SK-N-SH (cell line): ENCODE data around the gene TECPR1. TPM values are rescaled to one million over a fixed set of nuclear protein-coding genes. Genes with fewer than 3 reads are reported as not detected.

Experiments used
- CTCF ChIA-PET: fragments of 300-600, 350-600 bp; formaldehyde crosslinking; extraction: SDS; loops from one replicate; lab custom pipeline; 2021; lab: Yijun Ruan, JAX
- POLR2A ChIA-PET: fragments of 350-600 bp; sonication (Branson Sonifier 250); formaldehyde crosslinking; extraction: SDS; loops from one replicate; lab custom pipeline; 2020; ENCODE audit warnings: antibody characterized with exemption, inconsistent platforms; lab: Yijun Ruan, JAX
- DNase-seq: peaks from one replicate; pipeline ENCODE4 v3.0.0; 2012
- H2AFZ ChIP-seq: fragments of 200-600 bp; sonication (generic); 2 replicates; pipeline ENCODE4 v1.8.1; 2016; ENCODE audit warnings: antibody characterized with exemption, mild to moderate bottlenecking, low read depth
- H3F3A ChIP-seq: fragments of 200-600 bp; sonication (generic); replicated peaks from 2 replicates; pipeline ENCODE3; 2016; ENCODE audit warnings: antibody characterized with exemption, mild to moderate bottlenecking; ENCODE audit not compliant: insufficient read depth
- H3K27ac ChIP-seq, 2 experiments: fragments of 200-500 bp in 1 of 2; fragments of 200-600 bp in 1 of 2; sonication (Bioruptor generic) in 1 of 2; sonication (generic), shearing (Covaris generic) in 1 of 2; 2 replicates each; pipeline versions ENCODE4 v1.5.1 to v1.6.1; 2014 to 2016; ENCODE audit warnings: low read depth in 2 of 2, inconsistent platforms in 1 of 2, low read length in 1 of 2, mild to moderate bottlenecking in 1 of 2, mixed read lengths in 1 of 2
- H3K27me3 ChIP-seq: fragments of 200-600 bp; sonication (generic), shearing (Covaris generic); 2 replicates; pipeline ENCODE4 v1.6.1; 2016; ENCODE audit warnings: mixed run types; ENCODE audit not compliant: insufficient read depth
- H3K36me3 ChIP-seq, 2 experiments: fragments of 200-500 bp in 1 of 2; fragments of 200-600 bp in 1 of 2; sonication (Bioruptor generic) in 1 of 2; sonication (generic) in 1 of 2; replicated peaks in 1 of 2; 2 replicates each; pipeline versions ENCODE3 to v1.5.1; 2014 to 2016; ENCODE audit warnings: low read length in 1 of 2, mild to moderate bottlenecking in 1 of 2; ENCODE audit not compliant: insufficient read depth in 2 of 2, control insufficient read depth in 1 of 2
- H3K4me1 ChIP-seq, 2 experiments: fragments of 200-500 bp in 1 of 2; fragments of 200-600 bp in 1 of 2; sonication (Bioruptor generic) in 1 of 2; sonication (generic), shearing (Covaris generic) in 1 of 2; 2 replicates each; pipeline versions ENCODE4 v1.5.1 to v1.6.1; 2014 to 2016; ENCODE audit warnings: low read depth in 1 of 2, low read length in 1 of 2, mixed run types in 1 of 2; ENCODE audit not compliant: insufficient read depth in 2 of 2, control insufficient read depth in 1 of 2
- H3K4me2 ChIP-seq: fragments of 200-600 bp; sonication (generic), shearing (Covaris generic); 2 replicates; pipeline ENCODE4 v1.6.1; 2017; ENCODE audit warnings: mixed run types
- H3K4me3 ChIP-seq, 2 experiments: fragments of 200-500 bp in 1 of 2; fragments of 200-600 bp in 1 of 2; sonication (Bioruptor generic) in 1 of 2; sonication (generic), shearing (Covaris generic) in 1 of 2; 2 replicates each; pipeline versions ENCODE4 v1.5.1 to v1.8.1; 2014 to 2016; ENCODE audit warnings: low read depth in 2 of 2, inconsistent platforms in 1 of 2, low read length in 1 of 2, mild to moderate bottlenecking in 1 of 2, mixed read lengths in 1 of 2, moderate library complexity in 1 of 2
- H3K79me2 ChIP-seq: fragments of 200-600 bp; sonication (generic); 2 replicates; pipeline ENCODE4 v1.8.1; 2017; ENCODE audit warnings: mild to moderate bottlenecking; ENCODE audit not compliant: insufficient read depth
- H3K9ac ChIP-seq: fragments of 200-600 bp; sonication (generic); 2 replicates; pipeline ENCODE4 v1.6.1; 2017; ENCODE audit warnings: mixed run types
- H3K9me2 ChIP-seq: fragments of 200-600 bp; sonication (generic); 2 replicates; pipeline ENCODE4 v1.6.1; 2017; ENCODE audit warnings: mixed run types
- H3K9me3 ChIP-seq: fragments of 200-600 bp; sonication (generic); 2 replicates; pipeline ENCODE4 v1.6.1; 2017; ENCODE audit warnings: mixed run types, mild to moderate bottlenecking, moderate library complexity
- H4K20me1 ChIP-seq: fragments of 200-600 bp; sonication (generic); 2 replicates; pipeline ENCODE4 v1.6.1; 2017; ENCODE audit warnings: mild to moderate bottlenecking, mixed run types; ENCODE audit not compliant: insufficient read depth
- CHD2 ChIP-seq: fragments of 150-350 bp; IDR thresholded peaks from 2 replicates; pipeline ENCODE4 v1.6.1; 2018; ENCODE audit warnings: low read length; ENCODE audit not compliant: partially characterized antibody
- ELF1 ChIP-seq: IDR thresholded peaks from 2 replicates; pipeline ENCODE4 v1.4.0; 2012
- EZH2phosphoT487 ChIP-seq: fragments of 200-600 bp; sonication (generic); IDR thresholded peaks from 2 replicates; pipeline ENCODE4 v1.6.1; 2017; ENCODE audit warnings: low read depth, mixed run types, mild to moderate bottlenecking, antibody characterized with exemption, moderate library complexity, borderline replicate concordance
- FOSL2 ChIP-seq: IDR thresholded peaks from 2 replicates; pipeline ENCODE4 v1.4.0; 2012; ENCODE audit warnings: low read depth, mild to moderate bottlenecking, moderate library complexity, borderline replicate concordance
- FOXM1 ChIP-seq: IDR thresholded peaks from 2 replicates; pipeline ENCODE4 v1.4.0; 2012; ENCODE audit warnings: low read depth, mild to moderate bottlenecking
- GABPA ChIP-seq: IDR thresholded peaks from 2 replicates; pipeline ENCODE4 v1.4.0; 2012; ENCODE audit warnings: low read depth, mild to moderate bottlenecking
- GATA2 ChIP-seq: sonication (generic); formaldehyde crosslinking; IDR thresholded peaks from 2 replicates; pipeline ENCODE4 v1.5.0; 2020; ENCODE audit warnings: mild to moderate bottlenecking, missing genetic modification reagents
- JUND ChIP-seq: IDR thresholded peaks from 2 replicates; pipeline ENCODE4 v1.4.0; 2012
- MEF2A ChIP-seq: IDR thresholded peaks from 2 replicates; pipeline ENCODE4 v1.4.0; 2012; ENCODE audit warnings: low read depth, borderline replicate concordance
- MXI1 ChIP-seq: IDR thresholded peaks from 2 replicates; pipeline ENCODE4 v1.6.1; 2012; ENCODE audit warnings: mild to moderate bottlenecking, low read depth, low read length, improper control_type of control experiment
- PBX3 ChIP-seq: IDR thresholded peaks from 2 replicates; pipeline ENCODE4; 2012
- RAD21 ChIP-seq: IDR thresholded peaks from 2 replicates; pipeline ENCODE4 v1.6.1; 2012; ENCODE audit warnings: mild to moderate bottlenecking, low read length
- RCOR1 ChIP-seq: fragments of 150-350 bp; IDR thresholded peaks from 2 replicates; pipeline ENCODE4 v1.6.1; 2017; ENCODE audit warnings: antibody characterized with exemption, low read length
- RFX5 ChIP-seq: IDR thresholded peaks from 2 replicates; pipeline ENCODE4 v1.6.1; 2012; ENCODE audit warnings: mild to moderate bottlenecking, improper control_type of control experiment, low read length
- SMC3 ChIP-seq: IDR thresholded peaks from 2 replicates; pipeline ENCODE4 v1.6.1; 2012; ENCODE audit warnings: low read depth, low read length, improper control_type of control experiment
- TAF1 ChIP-seq: IDR thresholded peaks from 2 replicates; pipeline ENCODE4 v1.6.1; 2012; ENCODE audit warnings: low read depth, mild to moderate bottlenecking, low read length, moderate library complexity, borderline replicate concordance
- TCF12 ChIP-seq: IDR thresholded peaks from 2 replicates; pipeline ENCODE4 v1.4.0; 2012
- USF2 ChIP-seq: fragments of 150-350 bp; IDR thresholded peaks from 2 replicates; pipeline ENCODE4 v1.6.1; 2017; ENCODE audit warnings: antibody characterized with exemption, low read length, low read depth, borderline replicate concordance
- ZBTB33 ChIP-seq: IDR thresholded peaks from 2 replicates; pipeline ENCODE4 v1.4.0; 2012; ENCODE audit warnings: low read depth, borderline replicate concordance
- WGBS: methylation state at CpG from one replicate; pipeline ENCODE4 v1.1.6; 2017; ENCODE audit warnings: low lambda C conversion rate; 5-methylcytosine and 5-hydroxymethylcytosine counted together
- polyA plus RNA-seq, 3 experiments: library from polyadenylated mRNA; depleted of rRNA; stranded (reverse); fragments of >200 nt; gene quantifications; 2 replicates each; pipeline ENCODE4 v1.2.3, GENCODE V29; 2012

Gene TECPR1
- polyA plus RNA-seq, 1 of the 3 experiments (the other 2 are of a cell fraction), result 6.8 TPM

GRCh38 chr7:98178321-98178720 lies 73.7 kb downstream of the TECPR1 start:
- TF ChIP-seq PBX3, result no peak
- no peak for TF ChIP-seq TCF12
- TF ChIP-seq FOXM1, result no peak
- TF ChIP-seq RAD21, result no peak
- no peak for TF ChIP-seq CHD2
- no peak for TF ChIP-seq ELF1
- no peak for TF ChIP-seq FOSL2
- TF ChIP-seq EZH2phosphoT487, result no peak
- TF ChIP-seq RFX5, result no peak
- TF ChIP-seq SMC3, result no peak
- TF ChIP-seq, all 33 proteins: peak for 0
- no peak overlapping the region for H3K27ac ChIP-seq
- H2AFZ ChIP-seq, result no peak overlapping the region
- H3K27me3 ChIP-seq, result no peaks in the 10 kb centered on the region
- CTCF ChIA-PET, result interaction anchor here (0.6 to 10.5 kb wide), 6 partner anchors 13 to 165 kb away, joined by 3 to 133 read pairs (median 6); no protein-coding TSS in a partner anchor
- H3K9me3 ChIP-seq, result no peaks in the 10 kb centered on the region
- no peak overlapping the region for H3K4me2 ChIP-seq
- H3K79me2 ChIP-seq, result no peaks in the 10 kb centered on the region
- H4K20me1 ChIP-seq, result no peaks in the 10 kb centered on the region
- peaks cover 5 to 40% of the 10 kb centered on the region in 2 experiments for H3K36me3 ChIP-seq
- H3K9ac ChIP-seq, result no peak overlapping the region
- no peaks in the 10 kb centered on the region for H3F3A ChIP-seq
- H3K4me3 ChIP-seq, result no peak overlapping the region
- H3K4me1 ChIP-seq, result peaks cover 0 to 10% of the 10 kb centered on the region in 2 experiments; a peak in 1 of 4 replicates
- no peak for DNase-seq
- POLR2A ChIA-PET, result interaction anchor here (0.6 to 1.0 kb wide), 2 partner anchors 42 to 169 kb away, joined by 3 to 5 read pairs; no protein-coding TSS in a partner anchor
- 93% methylated on average over 16 of the region's 16 CpGs for WGBS
- H3K9me2 ChIP-seq, result no peaks in the 10 kb centered on the region

GRCh38 chr7:98177553-98177952 lies 74.5 kb downstream of the TECPR1 start:
- H3K79me2 ChIP-seq, result no peaks in the 10 kb centered on the region
- peaks cover 0 to 10% of the 10 kb centered on the region in 2 experiments; a peak in 1 of 4 replicates for H3K4me1 ChIP-seq
- no peak overlapping the region for H2AFZ ChIP-seq
- POLR2A ChIA-PET, result no interaction called here
- H3K4me2 ChIP-seq, result no peak overlapping the region
- H3K4me3 ChIP-seq, result no peak overlapping the region
- CTCF ChIA-PET, result interaction anchor here (0.6 to 10.5 kb wide), 6 partner anchors 12 to 164 kb away, joined by 3 to 133 read pairs (median 6); no protein-coding TSS in a partner anchor
- no peak overlapping the region for H3K9ac ChIP-seq
- H3K9me3 ChIP-seq, result no peaks in the 10 kb centered on the region
- TF ChIP-seq ZBTB33 (no peak), SMC3 (no peak), GABPA (no peak), GATA2 (CRISPR knock-in tag) (no peak), RCOR1 (no peak), PBX3 (no peak), ELF1 (no peak), MEF2A (no peak), TAF1 (no peak), RFX5 (no peak), JUND (no peak), CHD2 (no peak), MXI1 (no peak), USF2 (no peak)
- no peak for DNase-seq
- peaks cover 10 to 42% of the 10 kb centered on the region in 2 experiments for H3K36me3 ChIP-seq
- no peak overlapping the region for H3K27ac ChIP-seq
- no peaks in the 10 kb centered on the region for H3K9me2 ChIP-seq
- no peaks in the 10 kb centered on the region for H3K27me3 ChIP-seq
- 91% methylated on average over 6 of the region's 6 CpGs for WGBS
- no peaks in the 10 kb centered on the region for H3F3A ChIP-seq
- H4K20me1 ChIP-seq, result no peaks in the 10 kb centered on the region
